ENCODE data around the gene FBXW4. TPM values are rescaled to one million over a fixed set of nuclear protein-coding genes. Genes with fewer than 3 reads are reported as not detected.

FBXW4 gene
- total and polyA plus RNA-seq, 2 of the 8 experiments (the other 6 are each of a cell fraction or from before 2014, with no cell fraction given) = 29.0 to 32.8 TPM

DNA sequence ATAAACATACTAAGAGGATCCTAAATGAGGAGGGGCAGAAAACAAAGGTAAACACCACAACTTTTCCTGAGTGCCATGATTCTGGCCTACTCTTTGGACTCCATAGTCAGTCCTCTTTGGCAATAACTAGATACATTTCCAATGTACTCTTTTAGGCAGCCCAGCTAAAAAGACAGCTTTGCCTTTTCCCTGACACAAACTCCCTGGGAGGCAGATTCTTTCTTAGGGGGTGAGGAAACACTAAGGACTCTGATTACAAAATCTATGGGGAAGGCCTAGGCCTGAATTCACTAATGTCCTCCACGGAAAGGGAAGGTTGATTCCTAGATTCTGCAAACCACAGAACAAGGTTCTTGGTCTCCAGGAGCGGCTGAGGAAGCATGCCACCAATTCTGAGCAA is 25.8 kb downstream of the FBXW4 start:
- no peaks in the 10 kb centered on the region for H3K23me2 ChIP-seq (ENCODE audit: low read depth, low read length)
- H4K20me1 ChIP-seq (replicated peaks in 1 of 2; ENCODE audit: control insufficient read depth in 1 of 2, insufficient read depth in 2 of 2, low read length in 2 of 2) = no peaks in the 10 kb centered on the region
- no peak overlapping the region for H3K27ac ChIP-seq (ENCODE audit: low read depth, low read length)
- H3K4me2 ChIP-seq (ENCODE audit: insufficient read depth in 1 of 2, low read depth in 2 of 2, low read length in 2 of 2) = no peak overlapping the region
- no peak overlapping the region for H4K8ac ChIP-seq (ENCODE audit: extremely low read depth, insufficient read depth, low read length)
- peak overlapping the region; percentile 5 for H4K5ac ChIP-seq (ENCODE audit: insufficient read length, low read depth, low read length)
- no peak overlapping the region for H3K23ac ChIP-seq (ENCODE audit: insufficient read length)
- no peak overlapping the region for H2BK15ac ChIP-seq (ENCODE audit: low read length)
- peaks cover 4 to 30% (median 13%) of the 10 kb centered on the region in 4 experiments; a peak in 7 of 8 replicates for H3K36me3 ChIP-seq (ENCODE audit: control insufficient read depth in 2 of 4, insufficient read depth in 4 of 4, low read length in 3 of 4)
- H2BK20ac ChIP-seq (ENCODE audit: low read length) = no peak overlapping the region
- no peak overlapping the region for H2BK5ac ChIP-seq (ENCODE audit: low read depth, low read length)
- no peak for FAIRE-seq
- no peak overlapping the region for H4K91ac ChIP-seq (replicated peaks; ENCODE audit: insufficient read length, low read length)
- no peaks in the 10 kb centered on the region for H3K4me1 ChIP-seq (replicated peaks in 1 of 4; ENCODE audit: control insufficient read depth in 3 of 4, insufficient read depth in 4 of 4, low read length in 3 of 4)
- H3K4ac ChIP-seq (replicated peaks; ENCODE audit: insufficient read length, low read depth, low read length) = no peak overlapping the region
- H3K14ac ChIP-seq (ENCODE audit: insufficient read length) = no peak overlapping the region
- 88% methylated on average over 2 of the region's 2 CpGs; no CpG with 5 or more reads in 1 of the 2 experiments for WGBS, 2 experiments (ENCODE audit: extremely low coverage in 1 of 2, insufficient coverage in 1 of 2, insufficient read length in 1 of 2, insufficient replicate concordance in 2 of 2, low coverage in 1 of 2, low lambda C conversion rate in 2 of 2, missing lambda C conversion rate in 1 of 2)
- POLR2A ChIA-PET (ENCODE audit: partially characterized antibody) = no interaction called here
- no peaks in the 10 kb centered on the region for H3K9me3 ChIP-seq (ENCODE audit: insufficient read depth in 2 of 2, low read depth in 1 of 2, low read length in 1 of 2)
- H3K4me3 ChIP-seq (ENCODE audit: extremely low read depth in 1 of 4, insufficient read depth in 2 of 4, low read depth in 3 of 4, low read length in 4 of 4) = no peak overlapping the region
- no peaks in the 10 kb centered on the region for H3K79me2 ChIP-seq (ENCODE audit: control insufficient read depth in 1 of 2, insufficient read depth in 2 of 2, low read length in 2 of 2)
- H3K27me3 ChIP-seq (replicated peaks in 1 of 4; ENCODE audit: control insufficient read depth in 3 of 4, extremely low read depth in 1 of 4, insufficient read depth in 3 of 4, low read length in 3 of 4) = no peaks in the 10 kb centered on the region
- no peak overlapping the region for H2AFZ ChIP-seq (ENCODE audit: low read length)
- H3K79me1 ChIP-seq (ENCODE audit: low read depth, low read length) = no peaks in the 10 kb centered on the region
- no peak overlapping the region for H3K18ac ChIP-seq (ENCODE audit: extremely low read depth, low read length)
- no peak overlapping the region for H2AK5ac ChIP-seq (ENCODE audit: low read depth, low read length)
- no peak overlapping the region for H2BK12ac ChIP-seq (ENCODE audit: low read depth, low read length)
- H3K9ac ChIP-seq (replicated peaks in 1 of 4; ENCODE audit: extremely low read depth in 1 of 4, low read depth in 3 of 4, low read length in 3 of 4) = no peak overlapping the region
- DNase-seq (ENCODE audit: low read depth in 1 of 2, low spot score in 2 of 2) = no peak
- CTCF ChIA-PET (ENCODE audit: partially characterized antibody) = interaction anchor here (0.7 kb wide), 1 partner anchor 97 kb away, joined by 6 read pairs; no protein-coding TSS in a partner anchor
- no peak overlapping the region for H3K56ac ChIP-seq (replicated peaks; ENCODE audit: insufficient read length, low read depth, low read length)
- H2BK120ac ChIP-seq (replicated peaks; ENCODE audit: low read depth, low read length) = no peak overlapping the region
- TF ChIP-seq POLR2A (IDR thresholded peaks at IDR 0.05; ENCODE audit: control extremely low read depth in 1 of 2, low read depth in 2 of 2, low read length in 2 of 2) (no peak), CREB1 (IDR thresholded peaks at IDR 0.05) (no peak), MAFK (IDR thresholded peaks at IDR 0.05; ENCODE audit: low read depth, low read length) (no peak), RAD21 (IDR thresholded peaks at IDR 0.05 in 1 of 2, conservative IDR thresholded peaks at IDR 0.05 in 1 of 2; ENCODE audit: low read depth in 2 of 2, low read length in 2 of 2) (no peak), SP1 (IDR thresholded peaks at IDR 0.05; ENCODE audit: low read depth, low read length) (no peak), RNF2 (IDR thresholded peaks at IDR 0.05; ENCODE audit: borderline replicate concordance, low read depth, low read length, missing control alignments, poor library complexity, severe bottlenecking) (no peak), KDM1A (IDR thresholded peaks at IDR 0.05; ENCODE audit: borderline replicate concordance, low read length) (no peak), TAF1 (IDR thresholded peaks at IDR 0.05; ENCODE audit: low read depth, low read length) (no peak), TCF12 (IDR thresholded peaks at IDR 0.05; ENCODE audit: low read depth, low read length) (no peak), CBX5 (IDR thresholded peaks at IDR 0.05; ENCODE audit: low read depth, low read length) (no peak)
- TF ChIP-seq, protein P1, sequence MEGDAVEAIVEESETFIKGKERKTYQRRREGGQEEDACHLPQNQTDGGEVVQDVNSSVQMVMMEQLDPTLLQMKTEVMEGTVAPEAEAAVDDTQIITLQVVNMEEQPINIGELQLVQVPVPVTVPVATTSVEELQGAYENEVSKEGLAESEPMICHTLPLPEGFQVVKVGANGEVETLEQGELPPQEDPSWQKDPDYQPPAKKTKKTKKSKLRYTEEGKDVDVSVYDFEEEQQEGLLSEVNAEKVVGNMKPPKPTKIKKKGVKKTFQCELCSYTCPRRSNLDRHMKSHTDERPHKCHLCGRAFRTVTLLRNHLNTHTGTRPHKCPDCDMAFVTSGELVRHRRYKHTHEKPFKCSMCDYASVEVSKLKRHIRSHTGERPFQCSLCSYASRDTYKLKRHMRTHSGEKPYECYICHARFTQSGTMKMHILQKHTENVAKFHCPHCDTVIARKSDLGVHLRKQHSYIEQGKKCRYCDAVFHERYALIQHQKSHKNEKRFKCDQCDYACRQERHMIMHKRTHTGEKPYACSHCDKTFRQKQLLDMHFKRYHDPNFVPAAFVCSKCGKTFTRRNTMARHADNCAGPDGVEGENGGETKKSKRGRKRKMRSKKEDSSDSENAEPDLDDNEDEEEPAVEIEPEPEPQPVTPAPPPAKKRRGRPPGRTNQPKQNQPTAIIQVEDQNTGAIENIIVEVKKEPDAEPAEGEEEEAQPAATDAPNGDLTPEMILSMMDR (IDR thresholded peaks at IDR 0.05; ENCODE audit: control extremely low read depth in 1 of 3, insufficient read depth in 1 of 3, low read depth in 1 of 3, low read length in 3 of 3) = no peak

All from H1 (cell line).